Subcutaneous abdominal adipose tissue (tissue), 5 donors: ENCODE results near the gene STXBP2.

ENCODE experiments used
- H3K27ac ChIP-seq: one replicate; pipeline ENCODE4 v1.7.0; 2013; ENCODE audit warnings: low read depth, mild to moderate bottlenecking, inconsistent platforms, low read length, moderate library complexity
- H3K27me3 ChIP-seq, 5 donors: one replicate each; pipeline ENCODE4 v1.7.0; 2013; ENCODE audit warnings: low read length in 5 of 5, inconsistent platforms in 1 of 5; ENCODE audit not compliant: control insufficient read depth in 5 of 5, insufficient read depth in 4 of 5
- H3K36me3 ChIP-seq, 5 donors: one replicate each; pipeline ENCODE4 v1.7.0; 2013; ENCODE audit warnings: low read length in 5 of 5; ENCODE audit not compliant: control insufficient read depth in 5 of 5, insufficient read depth in 5 of 5
- H3K4me1 ChIP-seq, 5 donors: one replicate each; pipeline ENCODE4 v1.7.0; 2013; ENCODE audit warnings: low read length in 5 of 5, mild to moderate bottlenecking in 3 of 5, moderate library complexity in 1 of 5; ENCODE audit not compliant: control insufficient read depth in 5 of 5, insufficient read depth in 5 of 5
- H3K4me3 ChIP-seq, 5 donors: one replicate each; pipeline ENCODE4 v1.7.0; 2013; ENCODE audit warnings: low read length in 5 of 5, low read depth in 1 of 5
- H3K9ac ChIP-seq, 5 donors: one replicate each; pipeline ENCODE4 v1.7.0; 2013; ENCODE audit warnings: low read length in 5 of 5, mild to moderate bottlenecking in 4 of 5, moderate library complexity in 3 of 5
- H3K9me3 ChIP-seq, 5 donors: one replicate each; pipeline ENCODE4 v1.7.0; 2013; ENCODE audit warnings: low read length in 5 of 5; ENCODE audit not compliant: control insufficient read depth in 5 of 5
- donor health status: healthy.
- donor health status: healthy.
- donor health status: healthy.
- donor health status: healthy.
- donor health status: healthy.

The STXBP2 gene

DNA sequence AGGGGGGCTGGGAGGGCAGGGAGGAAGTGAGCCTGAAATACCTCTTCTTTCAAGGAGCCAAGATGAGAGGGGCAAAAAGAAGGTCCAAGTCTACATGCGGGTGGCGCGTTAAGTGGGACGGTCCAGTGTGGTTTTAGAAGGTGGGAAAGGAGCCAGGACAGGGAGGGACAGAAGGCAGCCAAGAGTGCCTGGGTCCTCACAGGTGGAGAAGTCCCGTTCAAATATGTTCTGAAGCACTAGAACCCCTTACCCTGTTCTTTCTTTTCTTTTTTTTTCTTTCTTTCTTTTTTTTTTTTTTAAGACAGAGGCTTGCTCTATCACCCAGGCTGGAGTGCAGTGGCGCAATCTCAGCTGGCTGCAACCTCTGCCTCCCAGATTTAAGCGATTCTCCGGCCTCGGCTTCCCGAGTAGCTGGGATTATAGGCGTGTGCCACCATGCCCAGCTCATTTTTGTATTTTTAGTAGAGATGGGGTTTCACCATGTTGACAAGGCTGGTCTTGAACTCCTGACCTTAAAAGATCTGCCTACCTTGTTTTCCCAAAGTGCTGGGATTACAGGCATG, 33.9 kb upstream of the STXBP2 start:
- Histone ChIP-seq H3K4me1 (no peaks in the 10 kb centered on the region), H3K36me3 (no peaks in the 10 kb centered on the region), H3K27me3 (peaks cover 3 to 30% (median 21%) of the 10 kb centered on the region in 5 donors), H3K9ac (no peak overlapping the region), H3K27ac (no peak overlapping the region), H3K9me3 (peaks cover 0 to 2% (median 0%) of the 10 kb centered on the region in 5 donors), H3K4me3 (no peak overlapping the region)

DNA sequence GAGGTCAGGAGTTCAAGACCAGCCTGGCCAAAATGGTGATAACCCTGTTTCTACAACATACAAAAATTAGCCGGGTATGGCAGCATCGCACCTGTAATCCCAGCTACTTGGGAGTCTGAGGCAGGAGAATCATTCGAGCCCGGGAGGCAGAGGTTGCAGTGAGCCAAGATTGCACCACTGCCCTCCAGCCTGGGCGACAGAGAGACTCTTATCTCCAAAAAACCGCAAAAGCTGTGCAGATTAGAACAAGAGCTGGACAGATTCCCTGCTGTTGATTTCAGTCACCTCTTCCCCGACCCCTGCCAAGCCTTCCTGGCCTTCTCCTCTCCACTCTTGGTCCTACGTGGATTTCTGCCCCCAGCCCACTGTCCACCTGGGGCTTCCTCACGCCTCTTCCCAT, 33.0 kb upstream of the STXBP2 start:
- H3K27ac ChIP-seq: no peak overlapping the region
- H3K36me3 ChIP-seq: no peaks in the 10 kb centered on the region
- H3K4me1 ChIP-seq: no peaks in the 10 kb centered on the region
- no peak overlapping the region for H3K4me3 ChIP-seq
- no peak overlapping the region for H3K9ac ChIP-seq
- H3K9me3 ChIP-seq: peaks cover 0 to 2% (median 0%) of the 10 kb centered on the region in 5 donors
- H3K27me3 ChIP-seq: peaks cover 0 to 24% (median 19%) of the 10 kb centered on the region in 5 donors

DNA sequence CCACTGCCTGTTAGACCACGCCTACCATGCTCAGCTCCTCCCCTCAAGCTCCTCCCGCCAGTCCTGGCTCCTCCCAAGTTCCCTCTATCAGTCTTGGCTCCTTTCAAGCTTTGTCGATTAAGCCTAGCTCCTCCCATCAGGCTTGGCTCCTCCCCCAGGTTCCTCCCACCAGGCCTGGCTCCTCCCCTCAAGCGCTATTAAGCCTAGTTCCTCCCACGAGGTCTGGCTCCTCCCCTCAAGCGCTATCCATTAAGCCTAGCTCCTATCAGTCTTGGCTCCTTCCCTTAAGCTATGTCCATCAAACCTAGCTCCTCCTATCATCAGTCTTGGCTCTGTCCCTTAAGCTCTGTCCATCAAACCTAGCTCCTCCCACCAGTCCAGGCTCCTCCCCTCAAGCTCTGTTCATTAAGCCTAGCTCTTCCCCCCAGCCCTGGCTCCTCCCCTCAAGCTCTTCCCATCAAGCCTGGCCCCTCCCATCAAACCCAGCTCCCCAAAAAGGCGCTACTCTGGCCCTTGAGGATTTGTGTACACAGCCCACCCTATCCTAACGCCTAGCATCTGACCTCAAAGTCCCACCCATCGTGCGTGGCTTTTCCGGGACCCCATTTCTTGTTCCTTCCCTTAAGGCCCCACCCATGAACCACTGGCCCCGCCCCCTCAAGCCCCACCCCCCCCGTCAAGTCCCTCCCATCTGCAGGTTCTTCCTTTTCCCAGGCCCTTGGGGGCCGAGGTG, 31.3 kb upstream of the STXBP2 start:
- no peak overlapping the region for H3K4me3 ChIP-seq
- peaks cover 0 to 23% (median 19%) of the 10 kb centered on the region in 5 donors for H3K27me3 ChIP-seq
- peaks cover 0 to 2% (median 0%) of the 10 kb centered on the region in 5 donors for H3K9me3 ChIP-seq
- H3K27ac ChIP-seq: no peak overlapping the region
- no peak overlapping the region for H3K9ac ChIP-seq
- no peaks in the 10 kb centered on the region for H3K36me3 ChIP-seq
- H3K4me1 ChIP-seq: no peaks in the 10 kb centered on the region

DNA sequence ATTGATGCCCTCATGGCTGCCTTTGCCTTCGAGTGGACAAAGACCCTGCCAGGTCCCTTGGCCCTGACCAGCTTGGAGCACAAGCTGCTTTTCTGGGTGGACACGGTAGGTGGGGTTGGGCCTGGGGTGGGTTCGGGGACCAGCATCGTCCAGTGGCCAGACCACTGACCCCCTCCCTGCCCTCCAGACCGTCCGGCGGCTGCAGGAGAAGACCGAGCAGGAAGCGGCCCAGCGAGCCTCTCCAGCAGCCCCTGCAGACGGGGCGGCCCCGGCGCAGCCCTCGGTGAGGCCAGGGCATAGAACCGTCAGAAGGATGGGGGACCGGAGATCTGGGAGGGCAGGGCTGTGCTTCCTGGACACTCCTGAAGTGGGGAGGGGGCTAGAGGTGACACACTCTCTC, 30.6 kb upstream of the STXBP2 start:
- Histone ChIP-seq H3K27ac (no peak overlapping the region), H3K4me3 (no peak overlapping the region), H3K36me3 (no peaks in the 10 kb centered on the region), H3K9ac (no peak overlapping the region), H3K9me3 (peaks cover 0 to 2% (median 0%) of the 10 kb centered on the region in 5 donors), H3K27me3 (peaks cover 3 to 23% (median 19%) of the 10 kb centered on the region in 5 donors), H3K4me1 (no peaks in the 10 kb centered on the region)

DNA sequence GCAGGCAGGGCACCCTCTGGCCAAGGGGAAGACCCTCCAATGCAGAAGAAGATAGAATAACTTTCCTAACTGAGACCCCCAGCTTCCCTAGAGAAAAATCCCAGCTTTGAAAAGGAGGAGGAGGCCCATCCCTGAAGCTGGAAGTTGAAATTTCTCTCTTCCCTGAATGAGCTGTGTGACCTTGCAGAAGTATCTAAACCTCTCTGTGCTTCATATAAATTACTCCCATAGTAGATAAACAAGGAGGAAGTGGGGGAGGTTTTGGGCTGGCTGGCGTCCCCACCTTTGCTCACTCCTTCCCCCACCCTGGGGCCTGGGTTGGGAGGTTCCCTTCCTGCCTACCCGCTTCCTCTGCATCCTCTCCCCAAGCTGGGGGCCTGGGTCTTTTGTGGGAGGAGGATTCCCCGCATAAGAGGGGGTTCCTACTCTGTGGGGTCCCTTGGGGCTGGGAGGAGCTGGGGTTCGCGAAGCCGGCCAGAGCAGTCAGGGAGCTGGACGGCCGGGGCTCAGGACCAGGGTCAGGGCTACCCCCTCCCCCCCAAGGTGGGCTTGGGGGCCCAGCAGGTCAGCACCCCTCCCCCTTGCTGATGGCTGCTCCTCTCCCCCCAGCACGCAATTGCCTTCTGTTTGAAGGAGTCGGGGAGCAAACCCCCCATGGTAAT, 29.6 kb upstream of the STXBP2 start:
- H3K4me1 ChIP-seq: no peaks in the 10 kb centered on the region
- H3K36me3 ChIP-seq: no peaks in the 10 kb centered on the region
- H3K9ac ChIP-seq: no peak overlapping the region
- H3K27me3 ChIP-seq: peaks cover 5 to 23% (median 17%) of the 10 kb centered on the region in 5 donors
- H3K27ac ChIP-seq: no peak overlapping the region
- peaks cover 0 to 2% (median 0%) of the 10 kb centered on the region in 5 donors for H3K9me3 ChIP-seq
- no peak overlapping the region for H3K4me3 ChIP-seq

DNA sequence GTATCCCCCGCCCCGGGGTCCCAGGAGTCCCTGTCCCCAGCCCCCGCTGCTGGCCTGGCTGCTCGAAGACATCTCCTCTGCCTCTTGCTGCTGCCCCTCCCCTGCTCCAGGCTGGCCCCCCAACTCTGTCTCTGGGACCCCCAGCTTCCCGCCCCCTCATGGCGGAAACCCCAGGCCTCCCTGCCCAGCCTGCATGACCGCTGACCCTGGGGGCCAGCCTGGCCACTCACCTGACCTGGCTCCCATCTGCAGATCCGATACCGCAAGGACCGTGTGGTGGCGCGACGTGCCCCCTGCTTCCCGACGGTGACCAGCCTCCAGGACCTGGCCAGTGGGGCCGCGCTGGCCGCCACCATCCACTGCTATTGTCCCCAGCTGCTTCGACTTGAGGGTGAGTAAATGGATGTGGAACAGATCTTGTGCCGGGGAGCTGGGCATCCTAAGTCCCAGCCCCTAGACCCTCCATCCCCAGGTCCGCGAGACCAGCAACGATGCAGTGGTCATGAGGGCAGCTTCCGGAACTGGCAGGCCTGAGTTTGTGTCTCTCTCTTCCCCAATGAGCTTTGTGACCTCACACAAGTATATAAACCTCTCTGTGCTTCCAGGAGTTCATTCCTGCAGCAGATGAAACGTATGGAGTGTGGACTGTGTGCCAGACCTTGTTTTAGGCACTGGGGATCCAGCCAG, 28.9 kb upstream of the STXBP2 start:
- no peak overlapping the region for H3K4me3 ChIP-seq
- no peak overlapping the region for H3K27ac ChIP-seq
- no peaks in the 10 kb centered on the region for H3K4me1 ChIP-seq
- H3K27me3 ChIP-seq: peaks cover 5 to 23% (median 16%) of the 10 kb centered on the region in 5 donors
- H3K9ac ChIP-seq: no peak overlapping the region
- no peaks in the 10 kb centered on the region for H3K36me3 ChIP-seq
- H3K9me3 ChIP-seq: peaks cover 0 to 2% (median 0%) of the 10 kb centered on the region in 5 donors

DNA sequence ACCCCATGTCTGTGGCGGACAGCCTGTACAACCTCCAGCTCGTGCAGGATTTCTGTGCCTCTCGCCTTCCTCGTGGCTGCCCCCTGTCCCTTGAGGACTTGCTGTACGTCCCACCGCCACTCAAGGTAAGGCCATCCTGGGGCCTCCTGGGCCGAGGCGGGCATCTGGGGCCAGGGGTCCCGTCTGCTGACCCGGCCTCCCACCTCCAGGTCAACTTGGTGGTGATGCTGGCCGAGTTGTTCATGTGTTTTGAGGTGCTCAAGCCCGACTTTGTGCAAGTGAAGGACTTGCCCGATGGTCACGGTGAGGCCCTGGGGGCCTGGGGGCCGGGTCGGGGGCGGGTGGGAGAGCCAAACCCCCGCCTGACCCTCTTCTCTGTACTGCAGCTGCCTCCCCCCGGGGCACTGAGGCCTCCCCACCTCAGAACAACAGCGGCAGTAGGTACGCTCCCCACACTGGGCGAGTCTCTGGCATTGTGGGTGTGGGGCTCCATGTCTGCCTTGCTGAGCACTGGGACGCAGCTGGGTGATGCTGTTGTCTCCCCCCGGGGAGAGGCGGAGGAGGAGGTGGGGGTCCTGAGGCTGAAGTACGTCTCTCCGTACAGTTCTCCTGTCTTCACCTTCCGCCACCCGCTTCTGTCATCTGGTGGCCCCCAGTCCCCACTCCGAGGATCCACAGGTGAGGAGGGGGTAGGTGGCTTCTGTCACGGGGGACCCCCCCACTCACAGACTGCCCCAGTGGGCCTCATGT, 26.2 kb upstream of the STXBP2 start:
- no peak overlapping the region for H3K27ac ChIP-seq
- no peaks in the 10 kb centered on the region for H3K4me1 ChIP-seq
- no peak overlapping the region for H3K4me3 ChIP-seq
- H3K9me3 ChIP-seq: no peaks in the 10 kb centered on the region
- H3K9ac ChIP-seq: no peak overlapping the region
- H3K27me3 ChIP-seq: peaks cover under 1 to 7% (median 5%) of the 10 kb centered on the region in 5 donors
- H3K36me3 ChIP-seq: no peaks in the 10 kb centered on the region

DNA sequence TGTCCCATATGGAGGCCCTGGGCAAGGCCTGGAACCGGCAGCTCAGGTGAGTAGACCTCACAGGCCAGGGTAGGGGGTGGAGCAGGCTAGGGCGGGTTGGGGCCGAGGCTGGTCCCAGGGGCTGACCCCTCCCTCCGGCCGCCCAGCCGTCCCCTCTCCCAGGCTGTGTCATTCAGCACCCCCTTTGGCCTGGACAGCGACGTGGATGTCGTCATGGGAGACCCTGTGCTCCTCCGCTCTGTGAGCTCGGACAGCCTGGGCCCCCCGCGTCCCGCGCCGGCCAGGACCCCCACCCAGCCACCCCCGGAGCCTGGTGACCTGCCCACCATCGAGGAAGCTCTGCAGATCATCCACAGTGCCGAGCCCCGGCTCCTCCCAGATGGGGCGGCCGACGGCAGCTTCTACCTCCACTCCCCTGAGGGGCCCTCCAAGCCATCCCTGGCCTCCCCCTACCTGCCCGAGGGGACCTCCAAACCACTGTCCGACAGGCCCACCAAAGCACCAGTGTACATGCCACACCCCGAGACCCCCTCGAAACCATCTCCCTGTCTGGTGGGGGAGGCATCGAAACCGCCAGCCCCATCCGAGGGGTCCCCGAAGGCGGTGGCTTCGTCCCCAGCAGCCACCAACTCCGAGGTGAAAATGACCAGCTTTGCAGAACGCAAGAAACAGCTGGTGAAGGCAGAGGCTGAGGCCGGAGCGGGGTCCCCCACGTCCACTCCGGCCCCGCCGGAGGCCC, 25.2 kb upstream of the STXBP2 start:
- no peak overlapping the region for H3K4me3 ChIP-seq
- no peaks in the 10 kb centered on the region for H3K36me3 ChIP-seq
- H3K27ac ChIP-seq: no peak overlapping the region
- H3K4me1 ChIP-seq: no peaks in the 10 kb centered on the region
- peaks cover 0 to 5% (median 2%) of the 10 kb centered on the region in 5 donors for H3K27me3 ChIP-seq
- H3K9ac ChIP-seq: no peak overlapping the region
- no peaks in the 10 kb centered on the region for H3K9me3 ChIP-seq
